Activated CD8-positive, alpha-beta memory T cell treated with anti-CD3 and anti-CD28 coated beads, Interleukin-2, amount 50 U/mL, for 24 hours (primary cell): ENCODE results near the gene RPS6KA5.
"Not testable (repeated sequence)": the region's sequence is repeated elsewhere in the genome, so short reads cannot be mapped to it uniquely, and the experiment has no call there.

Experiments
- DNase-seq: peaks from one replicate; pipeline ENCODE4 v3.0.0-alpha.2; 2020; ENCODE audit errors: extremely low read depth

RPS6KA5 gene

GRCh38 chr14:90986510-90986909, 73.9 kb downstream of the RPS6KA5 start:
- no peak for DNase-seq

- DNase-seq: no peak
Measured at GRCh38 chr14:90985601-90986242, 74.7 kb downstream of the RPS6KA5 start.

DNA sequence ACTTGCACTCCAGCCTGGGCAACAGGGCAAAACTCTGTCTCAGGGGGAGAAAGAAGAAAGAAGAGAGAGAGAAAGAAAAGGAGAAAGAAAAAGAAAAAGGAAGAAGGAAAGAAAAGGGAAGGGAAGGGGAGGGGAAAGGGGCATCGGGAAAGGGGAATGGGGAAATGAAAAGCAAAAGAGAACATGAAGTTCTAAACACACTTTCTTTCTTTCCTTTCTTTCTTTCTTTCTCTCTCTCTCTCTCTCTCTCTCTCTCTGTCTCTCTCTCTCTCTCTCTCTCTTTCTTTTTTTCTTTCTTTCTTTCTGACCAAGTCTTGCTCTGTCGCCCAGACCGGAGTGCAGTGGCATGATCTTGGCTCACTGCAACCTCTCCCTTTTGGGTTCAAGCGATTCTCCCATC, 76.9 kb downstream of the RPS6KA5 start:
- no peak for DNase-seq

DNA sequence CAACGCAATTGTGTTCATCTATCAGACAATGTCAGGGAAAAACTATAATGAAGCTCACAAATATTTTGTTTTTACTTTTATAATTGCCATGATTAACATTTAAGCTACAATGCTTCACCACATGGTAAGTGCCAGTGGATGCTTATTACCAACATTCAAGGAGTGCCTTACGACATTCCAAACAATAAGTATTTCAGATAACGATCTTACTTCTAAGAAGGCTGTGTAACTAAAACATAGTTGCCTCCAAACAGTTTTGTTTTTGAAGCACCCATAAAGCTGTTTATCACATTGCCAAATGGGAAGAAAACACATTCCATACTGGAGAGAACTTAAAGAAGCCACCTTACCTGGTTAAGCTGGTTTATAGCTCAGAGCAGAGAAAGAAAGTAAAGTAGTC, 78.8 kb downstream of the RPS6KA5 start:
- DNase-seq: no peak

- DNase-seq: not testable (repeated sequence)
Measured at GRCh38 chr14:90980636-90981035, 79.8 kb downstream of the RPS6KA5 start.

- DNase-seq: no peak
Measured at GRCh38 chr14:90979515-90979914, 80.9 kb downstream of the RPS6KA5 start.

GRCh38 chr14:90976101-90976500, 84.3 kb downstream of the RPS6KA5 start:
- no peak for DNase-seq

- DNase-seq: no peak
Measured at GRCh38 chr14:90971687-90972086, 88.8 kb downstream of the RPS6KA5 start.

GRCh38 chr14:90970167-90970600, 90.3 kb downstream of the RPS6KA5 start:
- no peak for DNase-seq

- no peak for DNase-seq
Measured at GRCh38 chr14:90969531-90970166, 90.8 kb downstream of the RPS6KA5 start.

GRCh38 chr14:90968025-90968424, 92.4 kb downstream of the RPS6KA5 start:
- no peak for DNase-seq

- no peak for DNase-seq
Measured at GRCh38 chr14:90966493-90966892, 93.9 kb downstream of the RPS6KA5 start.

GRCh38 chr14:90965765-90966164, 94.7 kb downstream of the RPS6KA5 start:
- no peak for DNase-seq

- DNase-seq: no peak
Measured at GRCh38 chr14:90963343-90963742, 97.1 kb downstream of the RPS6KA5 start.

- no peak for DNase-seq
Measured at GRCh38 chr14:90962505-90963109, 97.8 kb downstream of the RPS6KA5 start.

DNA sequence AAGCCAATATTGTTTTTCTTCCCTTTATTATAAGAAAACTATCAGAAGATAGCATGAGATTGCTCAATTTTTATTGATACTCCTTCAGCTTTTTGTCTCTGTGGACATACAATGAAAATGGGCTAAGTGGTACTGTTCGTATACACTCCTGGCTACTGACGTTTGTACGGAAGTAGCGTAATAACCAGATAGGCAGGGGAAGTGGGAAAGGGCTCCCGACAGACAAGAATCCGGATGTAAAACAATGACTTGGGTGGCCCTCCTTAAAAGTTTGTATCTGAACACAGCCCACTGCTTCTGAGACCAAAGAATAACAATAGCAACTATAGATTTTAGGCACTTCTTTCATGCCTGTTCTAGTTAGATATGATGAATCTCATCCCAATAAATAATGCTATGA, 99.6 kb downstream of the RPS6KA5 start:
- DNase-seq: no peak

DNA sequence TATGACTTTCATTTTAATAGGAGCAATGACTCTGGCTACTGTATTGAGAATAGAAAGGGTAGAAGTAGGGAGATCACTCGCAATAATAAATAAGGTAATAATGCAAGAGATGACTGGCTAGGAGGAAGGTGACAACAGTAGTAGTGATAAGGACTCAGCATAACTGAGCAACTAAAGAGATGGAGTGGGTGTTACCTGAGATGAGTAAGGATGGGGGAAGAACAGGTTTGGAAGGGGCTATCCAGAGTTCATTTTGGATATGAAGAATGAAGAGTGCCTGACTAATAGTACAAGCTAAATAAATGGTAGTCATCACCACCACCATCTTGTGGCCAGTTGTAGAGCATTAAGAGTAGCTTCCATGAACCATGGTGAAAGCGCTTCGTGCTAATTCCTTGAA, 101.1 kb downstream of the RPS6KA5 start:
- DNase-seq: no peak

DNA sequence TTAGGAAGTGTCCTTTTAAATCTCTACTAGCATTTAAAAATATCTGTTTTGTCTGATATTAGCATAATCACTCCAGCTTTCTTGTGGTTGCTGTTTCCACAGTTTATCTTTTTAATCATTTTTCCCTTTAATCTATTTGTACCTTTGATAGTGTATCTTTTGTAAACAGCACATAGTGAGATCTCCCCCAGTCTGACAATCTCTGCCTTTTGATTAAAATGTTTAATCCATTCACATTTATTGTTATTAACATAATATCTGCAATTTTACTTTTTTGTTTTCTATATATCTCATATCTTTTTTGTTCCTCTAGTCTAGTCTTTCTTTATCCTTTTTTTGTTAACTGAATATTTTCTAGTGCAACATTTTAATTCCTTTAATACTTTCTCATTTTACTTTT, 104.2 kb downstream of the RPS6KA5 start:
- DNase-seq: no peak

DNA sequence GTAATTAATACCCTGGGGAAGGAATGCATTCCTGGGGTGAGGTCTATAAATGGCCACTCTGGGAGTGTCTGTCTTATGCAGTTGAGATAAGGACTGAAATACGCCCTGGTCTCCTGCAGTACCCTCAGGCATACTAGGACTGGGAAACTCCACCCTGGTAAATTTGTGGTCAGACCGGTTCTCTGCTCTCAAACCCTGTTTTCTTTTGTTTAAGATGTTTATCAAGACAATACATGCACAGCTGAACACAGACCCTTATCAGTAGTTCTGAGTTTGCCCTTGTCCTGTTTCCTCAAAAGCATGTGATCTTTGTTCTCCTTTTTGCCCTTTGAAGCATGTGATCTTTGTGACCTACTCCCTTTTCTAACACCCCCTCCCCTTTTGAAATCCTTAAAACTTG, 106.8 kb downstream of the RPS6KA5 start:
- DNase-seq: not testable (repeated sequence)

DNA sequence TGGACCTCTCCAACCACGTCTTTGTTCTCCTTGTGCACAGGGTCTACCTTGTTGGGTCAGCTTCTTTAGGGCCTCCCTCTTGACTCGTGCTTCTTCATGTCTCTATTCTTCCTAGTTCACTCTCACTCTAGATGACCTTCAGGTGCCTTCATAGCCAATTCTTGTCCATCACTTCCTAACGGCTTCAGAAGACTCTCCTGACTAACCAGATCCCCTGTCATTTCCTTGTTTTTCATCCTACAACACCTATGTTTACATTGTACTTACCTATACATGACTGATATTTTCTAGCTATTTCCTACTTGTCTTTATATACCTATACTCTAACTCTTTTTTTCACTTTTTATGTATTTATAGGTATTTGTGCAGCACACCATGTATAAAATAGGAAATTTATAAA, 117.1 kb downstream of the RPS6KA5 start:
- no peak for DNase-seq

- no peak for DNase-seq
Measured at GRCh38 chr14:90942511-90942910, 117.9 kb downstream of the RPS6KA5 start.

DNA sequence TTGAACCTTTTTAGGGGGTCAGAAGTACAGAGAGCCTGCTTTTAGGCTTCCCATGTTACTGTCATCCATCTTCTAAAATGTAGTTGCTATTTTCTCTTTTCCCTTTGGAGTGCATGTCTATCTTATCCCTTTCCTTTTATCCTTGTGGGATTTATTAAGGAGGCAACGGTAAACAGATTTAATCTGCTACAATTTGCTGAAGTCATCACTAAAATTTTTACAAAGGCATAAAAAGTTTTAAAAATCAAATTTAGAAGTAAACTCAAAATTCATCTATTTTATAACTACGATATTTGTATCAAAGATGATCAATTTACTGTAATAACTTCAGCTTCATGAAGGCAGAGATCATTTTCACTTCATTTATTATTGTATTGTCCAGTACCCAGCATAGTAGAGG, 118.7 kb downstream of the RPS6KA5 start:
- no peak for DNase-seq

DNA sequence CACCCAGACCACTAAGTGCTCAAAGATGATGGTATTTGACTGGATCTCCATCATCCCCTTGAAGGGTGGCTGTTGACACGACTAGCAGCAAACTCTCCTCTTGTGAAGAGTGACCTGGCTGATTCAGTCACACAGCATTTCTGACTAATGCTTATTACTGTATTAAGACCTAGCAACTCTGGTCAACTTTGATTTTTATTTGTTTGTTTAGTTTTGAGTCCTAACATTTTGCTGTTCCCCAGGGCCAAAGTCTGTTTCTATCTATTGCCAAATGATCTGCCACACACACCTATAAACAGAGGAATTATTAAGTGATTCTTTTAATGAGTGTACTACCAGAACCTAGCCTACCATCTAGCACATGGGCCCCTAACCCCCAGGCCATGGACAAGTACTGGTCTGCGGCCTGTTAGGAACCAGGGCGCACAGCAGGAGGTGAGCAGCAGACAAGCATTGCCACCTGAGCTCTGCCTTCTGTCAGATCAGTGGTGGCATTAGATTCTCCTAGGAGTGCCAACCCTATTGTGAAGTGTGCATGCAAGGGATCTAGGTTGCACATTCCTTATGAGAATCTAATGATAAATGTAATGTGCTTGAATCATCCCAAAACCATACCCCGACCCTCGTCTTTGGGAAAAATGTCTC, 120.0 kb downstream of the RPS6KA5 start:
- DNase-seq: no peak
